ENCODE measurements around the gene AP4M1.
A peak's percentile ranks its signal among the peaks of the same experiment; 100 is the strongest.

AP4M1 gene

GRCh38 chr7:100111156-100111555, 9.7 kb downstream of the AP4M1 start:
- Mint-ChIP-seq H3K36me3 (ENCODE audit: low read depth) (peaks cover 38% of the 10 kb centered on the region), H3K4me3 (no peak overlapping the region), H3K27ac (no peak overlapping the region), H3K9me3 (no peaks in the 10 kb centered on the region), H3K4me1 (ENCODE audit: low read depth) (no peaks in the 10 kb centered on the region), H3K27me3 (no peaks in the 10 kb centered on the region)

GRCh38 chr7:100111914-100112313, 10.5 kb downstream of the AP4M1 start:
- no peaks in the 10 kb centered on the region for H3K9me3 Mint-ChIP-seq
- H3K36me3 Mint-ChIP-seq (ENCODE audit: low read depth), result peaks cover 38% of the 10 kb centered on the region
- H3K4me1 Mint-ChIP-seq (ENCODE audit: low read depth), result no peaks in the 10 kb centered on the region
- no peak overlapping the region for H3K27ac Mint-ChIP-seq
- H3K4me3 Mint-ChIP-seq, result no peak overlapping the region
- H3K27me3 Mint-ChIP-seq, result no peaks in the 10 kb centered on the region

GRCh38 chr7:100115026-100115425, 13.6 kb downstream of the AP4M1 start:
- H3K4me3 Mint-ChIP-seq, result no peak overlapping the region
- H3K4me1 Mint-ChIP-seq (ENCODE audit: low read depth), result peaks cover 17% of the 10 kb centered on the region
- H3K27me3 Mint-ChIP-seq, result no peaks in the 10 kb centered on the region
- H3K36me3 Mint-ChIP-seq (ENCODE audit: low read depth), result peaks cover 24% of the 10 kb centered on the region
- no peaks in the 10 kb centered on the region for H3K9me3 Mint-ChIP-seq
- no peak overlapping the region for H3K27ac Mint-ChIP-seq

- Mint-ChIP-seq H3K4me3 (peak overlapping the region; percentile 96), H3K36me3 (ENCODE audit: low read depth) (peaks cover 8% of the 10 kb centered on the region), H3K27ac (peak overlapping the region; percentile 98), H3K27me3 (no peaks in the 10 kb centered on the region), H3K4me1 (ENCODE audit: low read depth) (peaks cover 24% of the 10 kb centered on the region), H3K9me3 (no peaks in the 10 kb centered on the region)
Observed at GRCh38 chr7:100118388-100119071, 17.1 kb downstream of the AP4M1 start.

- no peaks in the 10 kb centered on the region for H3K27me3 Mint-ChIP-seq
- no peaks in the 10 kb centered on the region for H3K9me3 Mint-ChIP-seq
- peak within 1 kb of the TSS; percentile 98 for H3K27ac Mint-ChIP-seq
- H3K36me3 Mint-ChIP-seq (ENCODE audit: low read depth), result peaks cover 9% of the 10 kb centered on the region
- peak within 1 kb of the TSS; percentile 96 for H3K4me3 Mint-ChIP-seq
- H3K4me1 Mint-ChIP-seq (ENCODE audit: low read depth), result peaks cover 26% of the 10 kb centered on the region
Observed at GRCh38 chr7:100119072-100119969, 17.9 kb downstream of the AP4M1 start, which contains the start of the genes CNPY4 and TAF6. Gene CNPY4 (plus strand): TSS chr7:100119634. CDS start chr7:100119745, 111 bp downstream. Gene TAF6 (minus strand): TSS chr7:100119358. CDS start chr7:100114209, 5,149 bp downstream.

GRCh38 chr7:100119970-100120732, 18.7 kb downstream of the AP4M1 start:
- Mint-ChIP-seq H3K27me3 (no peaks in the 10 kb centered on the region), H3K9me3 (no peaks in the 10 kb centered on the region), H3K36me3 (ENCODE audit: low read depth) (peaks cover 13% of the 10 kb centered on the region), H3K4me1 (ENCODE audit: low read depth) (peaks cover 33% of the 10 kb centered on the region), H3K4me3 (peak overlapping the region; percentile 96), H3K27ac (peak overlapping the region; percentile 98)

- Mint-ChIP-seq H3K36me3 (ENCODE audit: low read depth) (peaks cover 13% of the 10 kb centered on the region), H3K9me3 (no peaks in the 10 kb centered on the region), H3K27me3 (no peaks in the 10 kb centered on the region), H3K27ac (peak overlapping the region; percentile 98), H3K4me1 (ENCODE audit: low read depth) (peaks cover 38% of the 10 kb centered on the region), H3K4me3 (peak overlapping the region; percentile 96)
Observed at GRCh38 chr7:100120733-100121036, 19.2 kb downstream of the AP4M1 start.

- Mint-ChIP-seq H3K4me3 (no peak overlapping the region), H3K27ac (peak overlapping the region; percentile 21), H3K4me1 (ENCODE audit: low read depth) (peaks cover 50% of the 10 kb centered on the region)
Observed at GRCh38 chr7:100122067-100122466, 20.6 kb downstream of the AP4M1 start.

GRCh38 chr7:100122568-100122967, 21.1 kb downstream of the AP4M1 start:
- H3K9me3 Mint-ChIP-seq, result no peaks in the 10 kb centered on the region
- no peaks in the 10 kb centered on the region for H3K27me3 Mint-ChIP-seq
- no peak overlapping the region for H3K27ac Mint-ChIP-seq
- H3K4me1 Mint-ChIP-seq (ENCODE audit: low read depth), result peaks cover 50% of the 10 kb centered on the region
- H3K36me3 Mint-ChIP-seq (ENCODE audit: low read depth), result peaks cover 5% of the 10 kb centered on the region
- no peak overlapping the region for H3K4me3 Mint-ChIP-seq

More at GRCh38 chr7:100122067-100122466, 20.6 kb downstream of the AP4M1 start:
- H3K36me3 Mint-ChIP-seq (ENCODE audit: low read depth), result peaks cover 5% of the 10 kb centered on the region
- H3K9me3 Mint-ChIP-seq, result no peaks in the 10 kb centered on the region
- no peaks in the 10 kb centered on the region for H3K27me3 Mint-ChIP-seq

GRCh38 chr7:100124301-100125230, 23.1 kb downstream of the AP4M1 start:
- Mint-ChIP-seq H3K36me3 (ENCODE audit: low read depth) (peaks cover 5% of the 10 kb centered on the region), H3K4me3 (peak overlapping the region; percentile 99), H3K27me3 (no peaks in the 10 kb centered on the region), H3K9me3 (no peaks in the 10 kb centered on the region), H3K4me1 (ENCODE audit: low read depth) (peaks cover 44% of the 10 kb centered on the region), H3K27ac (peak overlapping the region; percentile 62)

GRCh38 chr7:100126239-100126930, 24.9 kb downstream of the AP4M1 start:
- Mint-ChIP-seq H3K27ac (peak overlapping the region; percentile 99), H3K36me3 (ENCODE audit: low read depth) (peaks cover 5% of the 10 kb centered on the region), H3K9me3 (no peaks in the 10 kb centered on the region), H3K27me3 (no peaks in the 10 kb centered on the region), H3K4me1 (ENCODE audit: low read depth) (peaks cover 36% of the 10 kb centered on the region), H3K4me3 (peak overlapping the region; percentile 99)

GRCh38 chr7:100126931-100127865, 25.8 kb downstream of the AP4M1 start, which contains the start of gene MBLAC1:
Gene MBLAC1 (plus strand): TSS chr7:100126967. CDS start chr7:100127396, 429 bp downstream.
- H3K27ac Mint-ChIP-seq, result peak within 1 kb of the TSS; percentile 99
- peaks cover 5% of the 10 kb centered on the region for H3K36me3 Mint-ChIP-seq (ENCODE audit: low read depth)
- H3K9me3 Mint-ChIP-seq, result no peaks in the 10 kb centered on the region
- H3K4me1 Mint-ChIP-seq (ENCODE audit: low read depth), result peaks cover 40% of the 10 kb centered on the region
- peak within 1 kb of the TSS; percentile 99 for H3K4me3 Mint-ChIP-seq
- H3K27me3 Mint-ChIP-seq, result no peaks in the 10 kb centered on the region

Measured in stimulated activated naive CD8-positive, alpha-beta T cell treated with anti-CD3 and anti-CD28 coated beads, Interleukin-15, Interleukin-2, amounts not matched to agents 100 ng/mL and 50 ng/mL, for 24 hours (primary cell).